Cerebellar cortex (tissue), 1 donor: ENCODE measurements around the gene FILIP1L.

Source experiments
- DNase-seq: peaks from one replicate; pipeline ENCODE4 v3.0.0-alpha.2; 2015; ENCODE audit warnings: low spot score

FILIP1L gene

GRCh38 chr3:100114413-100115030 is at the start of gene FILIP1L:
FILIP1L (minus strand) TSS chr3:100114501.
- DNase-seq = no peak

GRCh38 chr3:100163787-100164186 is 49.5 kb upstream of the FILIP1L start:
- no peak for DNase-seq

GRCh38 chr3:100160521-100160920 is 46.2 kb upstream of the FILIP1L start:
- no peak for DNase-seq

- no peak for DNase-seq
Measured at GRCh38 chr3:100159331-100160153, 45.2 kb upstream of the FILIP1L start.

GRCh38 chr3:100158918-100159330 is 44.6 kb upstream of the FILIP1L start:
- DNase-seq = peak; percentile 93

- DNase-seq = no peak
Measured at GRCh38 chr3:100157685-100158084, 43.4 kb upstream of the FILIP1L start.

GRCh38 chr3:100155590-100155989 is 41.3 kb upstream of the FILIP1L start:
- no peak for DNase-seq

- DNase-seq = no peak
Measured at GRCh38 chr3:100155128-100155527, 40.8 kb upstream of the FILIP1L start.

GRCh38 chr3:100154171-100154570 is 39.9 kb upstream of the FILIP1L start:
- DNase-seq = no peak

GRCh38 chr3:100151024-100151707 is 36.9 kb upstream of the FILIP1L start:
- no peak for DNase-seq

- DNase-seq = no peak
Measured at GRCh38 chr3:100150473-100150872, 36.2 kb upstream of the FILIP1L start.

GRCh38 chr3:100149713-100150415 is 35.6 kb upstream of the FILIP1L start:
- DNase-seq = no peak

GRCh38 chr3:100149130-100149529 is 34.8 kb upstream of the FILIP1L start:
- DNase-seq = no peak

GRCh38 chr3:100144255-100144866 is 30.1 kb upstream of the FILIP1L start:
- DNase-seq = no peak

- no peak for DNase-seq
Measured at GRCh38 chr3:100141586-100141985, 27.3 kb upstream of the FILIP1L start.

- no peak for DNase-seq
Measured at GRCh38 chr3:100140976-100141375, 26.7 kb upstream of the FILIP1L start.

GRCh38 chr3:100136921-100137320 is 22.6 kb upstream of the FILIP1L start:
- no peak for DNase-seq

- DNase-seq = no peak
Measured at GRCh38 chr3:100131241-100131640, 16.9 kb upstream of the FILIP1L start.

- no peak for DNase-seq
Measured at GRCh38 chr3:100129941-100130340, 15.6 kb upstream of the FILIP1L start.

GRCh38 chr3:100128565-100128964 is 14.3 kb upstream of the FILIP1L start:
- DNase-seq = no peak

GRCh38 chr3:100127792-100128191 is 13.5 kb upstream of the FILIP1L start:
- DNase-seq = no peak
